Endothelial cell of umbilical vein (primary cell): ENCODE results near the gene SPAG16. TPM values are rescaled to one million over a fixed set of nuclear protein-coding genes. Genes with fewer than 3 reads are reported as not detected.

Experiments used
- BruUV-seq: library from RNA; stranded (reverse); fragments of 400-500 nt; replicated peaks from 2 replicates; lab custom pipeline; 2021; lab: Mats Ljungman, UMichigan
- CTCF ChIA-PET: fragments of 300-600, 350-600 bp; sonication (Branson Sonifier 250); formaldehyde crosslinking; loops from one replicate; lab custom pipeline; 2021; ENCODE audit warnings: antibody characterized with exemption, inconsistent platforms; lab: Charles Lee
- POLR2A ChIA-PET: fragments of 300-600, 350-600 bp; sonication (Branson Sonifier 250); formaldehyde crosslinking; loops from one replicate; lab custom pipeline; 2021; ENCODE audit warnings: antibody characterized with exemption, inconsistent platforms; lab: Charles Lee
- DNase-seq: peaks from one replicate; pipeline ENCODE4 v3.0.0-alpha.2; 2011; ENCODE audit warnings: low read depth, low spot score
- FAIRE-seq: peaks from 2 replicates; lab custom pipeline; 2011; peaks lifted over from hg19 to GRCh38; lab: Jason Lieb, UNC
- H2AFZ ChIP-seq: 2 replicates; pipeline ENCODE4 v1.6.0; 2012; ENCODE audit warnings: low read depth, low read length, control low read depth, inconsistent platforms
- H3K27ac ChIP-seq: 2 replicates; pipeline ENCODE4 v1.5.1; 2011; ENCODE audit warnings: low read depth, mild to moderate bottlenecking, control low read depth, low read length, moderate library complexity; ENCODE audit not compliant: insufficient read depth
- H3K27me3 ChIP-seq, 2 experiments: 2 replicates each; pipeline versions ENCODE4 v1.6.0 to v1.6.1; 2011; ENCODE audit warnings: low read length in 2 of 2, mixed read lengths in 1 of 2; ENCODE audit not compliant: control insufficient read depth in 2 of 2, insufficient read depth in 2 of 2
- H3K36me3 ChIP-seq, 2 experiments: 2 replicates in 1 of 2; 3 replicates in 1 of 2; pipeline ENCODE4 v1.5.1; 2011; ENCODE audit warnings: low read length in 2 of 2, mild to moderate bottlenecking in 1 of 2, moderate library complexity in 1 of 2; ENCODE audit not compliant: control insufficient read depth in 2 of 2, insufficient read depth in 2 of 2; ENCODE audit errors: extremely low read depth in 1 of 2
- H3K4me1 ChIP-seq: 3 replicates; pipeline ENCODE4 v1.5.1; 2011; ENCODE audit warnings: mild to moderate bottlenecking, low read length; ENCODE audit not compliant: control insufficient read depth, insufficient read depth; ENCODE audit errors: extremely low read depth
- H3K4me2 ChIP-seq: 2 replicates; pipeline ENCODE4 v1.6.1; 2011; ENCODE audit warnings: low read length, control low read depth, mixed read lengths; ENCODE audit not compliant: insufficient read depth
- H3K4me3 ChIP-seq, 3 experiments: fragments of 200-600 bp in 1 of 3; sonication (generic), shearing (Covaris generic) in 1 of 3; replicated peaks in 1 of 3; 2 replicates each; pipeline ENCODE4 v1.5.1; 2011 to 2016; ENCODE audit warnings: control low read depth in 3 of 3, low read length in 3 of 3, mild to moderate bottlenecking in 2 of 3, inconsistent platforms in 1 of 3, low read depth in 1 of 3, moderate library complexity in 1 of 3; ENCODE audit not compliant: insufficient read depth in 1 of 3
- H3K79me2 ChIP-seq: 2 replicates; pipeline ENCODE4 v1.6.0; 2012; ENCODE audit warnings: low read length, inconsistent platforms; ENCODE audit not compliant: control insufficient read depth, insufficient read depth
- H3K9ac ChIP-seq: replicated peaks from 2 replicates; pipeline ENCODE3; 2011; ENCODE audit warnings: low read length, control low read depth; ENCODE audit not compliant: insufficient read depth; ENCODE audit errors: extremely low read depth
- H3K9me1 ChIP-seq: replicated peaks from 3 replicates; pipeline ENCODE4 v1.6.0; 2011; ENCODE audit warnings: mild to moderate bottlenecking, low read length; ENCODE audit not compliant: control insufficient read depth, insufficient read depth; ENCODE audit errors: extremely low read depth
- H3K9me3 ChIP-seq: replicated peaks from 2 replicates; pipeline ENCODE4 v1.5.1; 2012; ENCODE audit warnings: low read length, inconsistent platforms; ENCODE audit not compliant: control insufficient read depth, insufficient read depth
- H4K20me1 ChIP-seq: replicated peaks from 2 replicates; pipeline ENCODE3; 2011; ENCODE audit warnings: mild to moderate bottlenecking, low read length; ENCODE audit not compliant: control insufficient read depth, insufficient read depth; ENCODE audit errors: extremely low read depth
- EZH2 ChIP-seq: IDR thresholded peaks from 2 replicates; pipeline ENCODE4 v1.6.1; 2012; ENCODE audit warnings: borderline replicate concordance, low read depth, mild to moderate bottlenecking, moderate library complexity, low read length, inconsistent platforms; ENCODE audit not compliant: severe bottlenecking
- FOS ChIP-seq: IDR thresholded peaks from 2 replicates; pipeline ENCODE4 v1.6.1; 2011; ENCODE audit warnings: mild to moderate bottlenecking, low read length, moderate library complexity, borderline replicate concordance; ENCODE audit not compliant: insufficient read depth
- GATA2 ChIP-seq: IDR thresholded peaks from 2 replicates; pipeline ENCODE4 v1.7.0; 2011; ENCODE audit warnings: low read depth, mild to moderate bottlenecking, moderate library complexity, mixed read lengths, low read length; ENCODE audit not compliant: insufficient read length, insufficient read depth
- JUN ChIP-seq: IDR thresholded peaks from 2 replicates; pipeline ENCODE4 v1.6.1; 2011; ENCODE audit warnings: borderline replicate concordance, low read depth; ENCODE audit not compliant: insufficient read length, insufficient read depth
- MYC ChIP-seq: IDR thresholded peaks from one replicate; pipeline ENCODE4 v1.6.1; 2011; ENCODE audit warnings: mild to moderate bottlenecking, low read depth, low read length
- POLR2A ChIP-seq: IDR thresholded peaks from 2 replicates; pipeline ENCODE4 v1.6.1; 2012; ENCODE audit warnings: low read depth, mild to moderate bottlenecking, control low read depth, low read length
- POLR2AphosphoS5 ChIP-seq: IDR thresholded peaks from 2 replicates; pipeline ENCODE4 v1.6.1; 2012; ENCODE audit warnings: low read depth, mild to moderate bottlenecking, control low read depth, low read length, moderate library complexity; ENCODE audit not compliant: insufficient read depth
- dilution Hi-C: fragments of 300-500 bp; cut with MboI; formaldehyde crosslinking; loops from one replicate; pipeline ENCODE4 v1.15.0; 2019; ENCODE audit warnings: low sequenced_read_pairs; ENCODE audit not compliant: extremely low pct_ligation_motif_present
- intact Hi-C: fragments of 100-400 bp; cut with micrococcal nuclease; formaldehyde crosslinking; loops from one replicate; pipeline ENCODE4 v1.10.0; 2022
- polyA plus RNA-seq, 4 experiments: library from polyadenylated mRNA; depleted of rRNA in 3 of 4; stranded (reverse) in 3 of 4; unstranded in 1 of 4; fragments of >200 nt; gene quantifications; 2 replicates each; pipeline versions ENCODE4 v1.2.1 to v1.2.3, GENCODE V29; 2011 to 2012; ENCODE audit warnings: missing spikeins in 1 of 4
- total RNA-seq: library from RNA; stranded (reverse); gene quantifications from 2 replicates; pipeline ENCODE4 v1.2.3, GENCODE V29; 2021
- TF ChIP-seq, protein P1 (sequence below): IDR thresholded peaks from 2 replicates; pipeline ENCODE4 v1.6.1; 2011; ENCODE audit not compliant: insufficient read depth, insufficient read length
- TF ChIP-seq, protein P2 (sequence below), 2 donors: IDR thresholded peaks; 1 replicate in 1 of 2; 2 replicates in 1 of 2; pipeline ENCODE4 v1.5.1; 2011; ENCODE audit warnings: low read length in 2 of 2, mild to moderate bottlenecking in 2 of 2, moderate library complexity in 2 of 2, control low read depth in 1 of 2, inconsistent platforms in 1 of 2, low read depth in 1 of 2; ENCODE audit not compliant: insufficient read depth in 1 of 2; ENCODE audit errors: extremely low read depth in 1 of 2

Gene SPAG16
- total and polyA plus RNA-seq, 2 donors (not counting 3 experiments of a cell fraction or from before 2014, with no cell fraction given) = 4.0 to 7.7 TPM

DNA sequence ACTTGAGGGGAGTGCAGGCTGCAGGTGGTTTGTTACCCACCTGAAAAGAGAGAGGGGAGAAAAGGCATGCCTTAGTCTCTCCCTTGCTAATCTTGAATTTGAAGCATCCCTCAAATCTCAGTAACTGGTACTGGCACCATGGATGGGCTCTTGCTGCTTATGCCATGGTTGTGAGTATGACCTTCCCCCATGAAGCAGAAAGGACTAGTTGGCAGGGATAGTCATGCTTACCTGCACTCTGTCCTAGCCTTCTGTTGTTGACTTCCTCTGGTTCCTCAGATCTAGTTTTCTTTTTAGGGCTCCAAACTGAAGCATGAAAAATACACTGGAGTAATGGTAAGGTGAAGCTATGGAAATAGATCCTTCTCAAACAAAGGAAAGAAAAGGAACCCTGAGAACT is 191.2 kb downstream of the SPAG16 start:
- Histone ChIP-seq H3K79me2 (no peaks in the 10 kb centered on the region), H3K9me3 (no peaks in the 10 kb centered on the region), H3K9ac (no peak overlapping the region), H3K4me2 (no peak overlapping the region), H4K20me1 (no peaks in the 10 kb centered on the region), H3K27ac (no peak overlapping the region), H3K27me3 (no peaks in the 10 kb centered on the region), H3K4me1 (no peaks in the 10 kb centered on the region), H2AFZ (no peak overlapping the region), H3K36me3 (no peaks in the 10 kb centered on the region), H3K9me1 (no peaks in the 10 kb centered on the region), H3K4me3 (no peak overlapping the region)
- no peak for TF ChIP-seq FOS
- no peak for TF ChIP-seq GATA2
- no TSS peak for BruUV-seq
- ChIA-PET POLR2A (no interaction called here), CTCF (no interaction called here)
- FAIRE-seq (no peak), DNase-seq (no peak)
- dilution Hi-C loops (no loop called here), intact Hi-C loops (no loop called here)

DNA sequence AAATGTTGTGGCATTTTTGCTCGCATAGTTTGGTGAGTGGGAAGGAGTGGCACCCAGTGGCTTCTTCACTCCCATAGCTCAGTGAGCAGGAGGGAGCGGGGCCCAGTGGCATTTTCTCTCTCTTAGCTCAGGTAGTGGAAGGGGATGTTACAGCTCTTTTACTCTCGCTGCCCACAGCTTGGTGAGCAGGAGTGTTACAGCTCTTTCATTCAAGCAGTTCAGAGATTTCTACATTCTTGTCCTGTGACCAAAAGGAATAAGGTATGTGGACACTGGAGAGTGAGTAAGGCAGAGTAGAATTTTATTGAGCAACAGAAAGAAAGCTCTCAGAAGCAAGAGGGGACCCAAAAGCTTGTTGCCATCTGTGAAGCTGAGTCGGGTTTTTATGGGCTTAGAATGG is 192.4 kb downstream of the SPAG16 start:
- Histone ChIP-seq H3K4me3 (no peak overlapping the region), H3K27me3 (no peaks in the 10 kb centered on the region), H3K9me3 (no peaks in the 10 kb centered on the region), H4K20me1 (no peaks in the 10 kb centered on the region), H3K4me1 (no peaks in the 10 kb centered on the region), H3K4me2 (no peak overlapping the region), H2AFZ (no peak overlapping the region), H3K79me2 (no peaks in the 10 kb centered on the region), H3K36me3 (no peaks in the 10 kb centered on the region), H3K27ac (no peak overlapping the region), H3K9me1 (no peaks in the 10 kb centered on the region), H3K9ac (no peak overlapping the region)
- DNase-seq (no peak), FAIRE-seq (no peak)
- intact Hi-C loops (no loop called here), dilution Hi-C loops (no loop called here)
- CTCF ChIA-PET = no interaction called here
- POLR2A ChIA-PET = no interaction called here
- BruUV-seq = no TSS peak
- TF ChIP-seq MYC (no peak), POLR2A (no peak), GATA2 (no peak), EZH2 (no peak), JUN (no peak), FOS (no peak), POLR2AphosphoS5 (no peak)
- TF ChIP-seq, protein P1, sequence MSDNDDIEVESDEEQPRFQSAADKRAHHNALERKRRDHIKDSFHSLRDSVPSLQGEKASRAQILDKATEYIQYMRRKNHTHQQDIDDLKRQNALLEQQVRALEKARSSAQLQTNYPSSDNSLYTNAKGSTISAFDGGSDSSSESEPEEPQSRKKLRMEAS = no peak
- TF ChIP-seq, protein P2, sequence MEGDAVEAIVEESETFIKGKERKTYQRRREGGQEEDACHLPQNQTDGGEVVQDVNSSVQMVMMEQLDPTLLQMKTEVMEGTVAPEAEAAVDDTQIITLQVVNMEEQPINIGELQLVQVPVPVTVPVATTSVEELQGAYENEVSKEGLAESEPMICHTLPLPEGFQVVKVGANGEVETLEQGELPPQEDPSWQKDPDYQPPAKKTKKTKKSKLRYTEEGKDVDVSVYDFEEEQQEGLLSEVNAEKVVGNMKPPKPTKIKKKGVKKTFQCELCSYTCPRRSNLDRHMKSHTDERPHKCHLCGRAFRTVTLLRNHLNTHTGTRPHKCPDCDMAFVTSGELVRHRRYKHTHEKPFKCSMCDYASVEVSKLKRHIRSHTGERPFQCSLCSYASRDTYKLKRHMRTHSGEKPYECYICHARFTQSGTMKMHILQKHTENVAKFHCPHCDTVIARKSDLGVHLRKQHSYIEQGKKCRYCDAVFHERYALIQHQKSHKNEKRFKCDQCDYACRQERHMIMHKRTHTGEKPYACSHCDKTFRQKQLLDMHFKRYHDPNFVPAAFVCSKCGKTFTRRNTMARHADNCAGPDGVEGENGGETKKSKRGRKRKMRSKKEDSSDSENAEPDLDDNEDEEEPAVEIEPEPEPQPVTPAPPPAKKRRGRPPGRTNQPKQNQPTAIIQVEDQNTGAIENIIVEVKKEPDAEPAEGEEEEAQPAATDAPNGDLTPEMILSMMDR (IDR thresholded peaks at IDR 0.05; ENCODE audit: extremely low read depth in 1 of 2, insufficient read depth in 1 of 2, low read depth in 1 of 2, low read length in 2 of 2) = no peak
